GM12878 (cell line): ENCODE data around the gene FKBP4. TPM values are rescaled to one million over a fixed set of nuclear protein-coding genes. Genes with fewer than 3 reads are reported as not detected.

ENCODE experiments used
- ATAC-seq: fragments of 200-7000 bp; cut with Tn5 transposase; 3 replicates; pipeline ENCODE4 v1.9.1; 2020; ENCODE audit warnings: mild to moderate bottlenecking, moderate library complexity
- BruUV-seq: library from RNA; stranded (reverse); fragments of 400-500 nt; replicated peaks from 2 replicates; lab custom pipeline; 2021; lab: Mats Ljungman, UMichigan
- CTCF ChIA-PET: fragments of 300-600 bp; sonication (Branson Sonifier 250); formaldehyde crosslinking; extraction: SDS; loops from one replicate; lab custom pipeline; 2021; ENCODE audit warnings: inconsistent platforms; lab: Yijun Ruan, JAX
- POLR2A ChIA-PET: fragments of 350-600 bp; formaldehyde crosslinking; extraction: SDS; loops from one replicate; lab custom pipeline; 2021; ENCODE audit warnings: inconsistent platforms; lab: Charles Lee
- RAD21 ChIA-PET: fragments of 300-600 bp; sonication (Branson Sonifier 250); formaldehyde crosslinking; loops from one replicate; lab custom pipeline; 2023; ENCODE audit warnings: antibody characterized with exemption; ENCODE audit not compliant: unreplicated experiment; lab: Charles Lee
- SMC1A ChIA-PET: fragments of 300-600 bp; sonication (Branson Sonifier 250); formaldehyde crosslinking; loops from one replicate; lab custom pipeline; 2023; ENCODE audit not compliant: unreplicated experiment, uncharacterized antibody; lab: Charles Lee
- DNase-seq: peaks from one replicate; pipeline ENCODE4 v3.0.0-alpha.2; 2011; ENCODE audit warnings: low read depth, low spot score
- FAIRE-seq: peaks from 3 replicates; lab custom pipeline; 2011; peaks lifted over from hg19 to GRCh38; lab: Jason Lieb, UNC
- H2AFZ ChIP-seq: 2 replicates; pipeline ENCODE4 v1.6.0; 2011; ENCODE audit warnings: low read depth, low read length, control low read depth; ENCODE audit not compliant: control insufficient read depth
- H3K27ac ChIP-seq: 2 replicates; pipeline ENCODE4 v1.5.1; 2011; ENCODE audit warnings: control low read depth; ENCODE audit not compliant: control insufficient read depth, insufficient read depth
- H3K27me3 ChIP-seq, 2 experiments: replicated peaks in 1 of 2; 2 replicates each; pipeline versions ENCODE4 v1.6.0 to v1.6.1; 2011; ENCODE audit warnings: low read length in 1 of 2; ENCODE audit not compliant: control insufficient read depth in 2 of 2, insufficient read depth in 2 of 2
- H3K36me3 ChIP-seq, 2 experiments: 2 replicates each; pipeline ENCODE4 v1.5.1; 2011; ENCODE audit warnings: low read length in 1 of 2; ENCODE audit not compliant: control insufficient read depth in 2 of 2, insufficient read depth in 2 of 2
- H3K4me1 ChIP-seq: 2 replicates; pipeline ENCODE4 v1.6.1; 2011; ENCODE audit warnings: mild to moderate bottlenecking, low read length, moderate library complexity, mixed read lengths; ENCODE audit not compliant: control insufficient read depth, insufficient read depth
- H3K4me2 ChIP-seq: 2 replicates; pipeline ENCODE4 v1.6.0; 2011; ENCODE audit warnings: control low read depth; ENCODE audit not compliant: control insufficient read depth, insufficient read depth
- H3K4me3 ChIP-seq: fragments of 200-600 bp; sonication (generic); 2 replicates; pipeline ENCODE4 v1.5.1; 2016
- H3K79me2 ChIP-seq: 2 replicates; pipeline ENCODE4 v1.6.0; 2011; ENCODE audit warnings: low read length; ENCODE audit not compliant: control insufficient read depth, insufficient read depth
- H3K9ac ChIP-seq: 2 replicates; pipeline ENCODE4 v1.8.0; 2011; ENCODE audit warnings: low read length, control low read depth, mixed read lengths; ENCODE audit not compliant: control insufficient read depth, insufficient read depth
- H3K9me3 ChIP-seq: replicated peaks from 3 replicates; pipeline ENCODE4 v1.5.1; 2011; ENCODE audit warnings: mild to moderate bottlenecking, low read length; ENCODE audit not compliant: control insufficient read depth, insufficient read depth
- H4K20me1 ChIP-seq: 2 replicates; pipeline ENCODE4 v1.6.0; 2011; ENCODE audit not compliant: control insufficient read depth, insufficient read depth
- ATF2 ChIP-seq: IDR thresholded peaks from 2 replicates; pipeline ENCODE4 v1.6.1; 2012; ENCODE audit warnings: low read length, inconsistent platforms
- BCL3 ChIP-seq: IDR thresholded peaks from 2 replicates; pipeline ENCODE4 v1.6.1; 2011; ENCODE audit warnings: borderline replicate concordance, low read depth, mild to moderate bottlenecking, moderate library complexity, low read length; ENCODE audit not compliant: insufficient read depth, poor library complexity, severe bottlenecking
- CHD4 ChIP-seq: fragments of 200-600 bp; sonication (generic); IDR thresholded peaks from 2 replicates; pipeline ENCODE4 v1.6.1; 2016; ENCODE audit warnings: mild to moderate bottlenecking
- E4F1 ChIP-seq: fragments of 450-650 bp; IDR thresholded peaks from 2 replicates; pipeline ENCODE4 v1.6.1; 2018; ENCODE audit warnings: borderline replicate concordance, mild to moderate bottlenecking; ENCODE audit not compliant: partially characterized antibody
- NBN ChIP-seq: fragments of 450-650 bp; IDR thresholded peaks from 2 replicates; pipeline ENCODE4 v1.6.1; 2016
- POU2F2 ChIP-seq: IDR thresholded peaks from 3 replicates; pipeline ENCODE4 v1.6.1; 2011; ENCODE audit warnings: low read depth, mild to moderate bottlenecking, low read length, borderline replicate concordance
- RAD21 ChIP-seq: IDR thresholded peaks from 2 replicates; pipeline ENCODE4 v1.6.1; 2011; ENCODE audit warnings: mild to moderate bottlenecking, low read depth, low read length, moderate library complexity; ENCODE audit not compliant: insufficient read depth
- WRNIP1 ChIP-seq: IDR thresholded peaks from 2 replicates; pipeline ENCODE4 v1.6.1; 2011; ENCODE audit warnings: low read depth, low read length, improper control_type of control experiment, borderline replicate concordance
- YY1 ChIP-seq: IDR thresholded peaks from 2 replicates; pipeline ENCODE4 v1.6.1; 2011; ENCODE audit warnings: low read depth, mild to moderate bottlenecking, low read length
- in situ Hi-C: fragments of 300-500 bp; cut with MboI; formaldehyde crosslinking; loops from 9 replicates; pipeline ENCODE4 v1.14.3; 2018; ENCODE audit warnings: mixed read lengths
- intact Hi-C: fragments of 100-400 bp; cut with micrococcal nuclease; formaldehyde crosslinking; loops from one replicate; pipeline ENCODE4 v1.14.2; 2022; ENCODE audit not compliant: unreplicated experiment
- polyA plus RNA-seq, 11 experiments: library from polyadenylated mRNA; depleted of rRNA in 4 of 11; unstranded in 6 of 11; stranded (reverse) in 5 of 11; fragments of >200 nt; fragmentation: Nextera tagmentation in 4 of 11; fragmentation: Illumina TruSeq in 1 of 11; extraction: Ambion mirVana in 4 of 11; extraction: Trizol in 1 of 11; gene quantifications; 1 replicate in 1 of 11; 2 replicates in 10 of 11; pipeline versions ENCODE4 v1.2.1 to v1.2.3, GENCODE V29; 2011 to 2016; ENCODE audit warnings: inconsistent platforms in 2 of 11, missing spikeins in 2 of 11, low read depth in 1 of 11
- total RNA-seq, 4 experiments: library from RNA; depleted of rRNA in 3 of 4; stranded (reverse); fragments of >200 nt in 3 of 4; fragmentation: Illumina TruSeq in 1 of 4; extraction: Trizol in 1 of 4; gene quantifications; 2 replicates each; pipeline versions ENCODE4 v1.2.1 to v1.2.3, GENCODE V29; 2013 to 2021
- TF ChIP-seq, protein P1 (sequence below): IDR thresholded peaks from 2 replicates; pipeline ENCODE4 v1.6.1; 2012; ENCODE audit warnings: improper control_type of control experiment, low read depth, low read length; ENCODE audit not compliant: insufficient replicate concordance

FKBP4 gene
- total and polyA plus RNA-seq, 10 of the 15 experiments (the other 5 are each of a cell fraction or from before 2014, with no cell fraction given), result 8.9 to 90.0 (median 45.4) TPM

DNA sequence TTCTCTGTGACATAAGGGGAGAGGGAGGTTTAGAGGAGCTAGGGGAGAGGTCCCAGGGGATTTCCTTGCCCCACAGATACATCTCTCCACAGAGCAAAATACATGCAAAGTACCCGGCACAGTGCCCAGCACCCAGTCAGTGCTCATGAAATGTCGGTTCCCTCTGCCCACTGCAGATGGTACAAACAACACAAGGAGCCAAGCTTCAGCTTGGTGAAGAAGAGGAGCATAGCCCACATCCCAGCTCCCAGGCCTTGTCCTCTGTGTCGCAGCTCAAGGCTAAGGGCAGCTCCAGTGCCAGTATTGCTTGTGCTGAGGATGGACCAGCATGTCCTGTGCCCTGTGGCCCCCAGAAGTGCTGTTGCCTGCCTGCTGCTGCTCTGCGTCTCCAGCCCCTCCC is 35.0 kb upstream of the FKBP4 start (continued):
- TF ChIP-seq POU2F2 (no peak), ATF2 (no peak), RAD21 (no peak), CHD4 (no peak)
- TF ChIP-seq, protein P1, sequence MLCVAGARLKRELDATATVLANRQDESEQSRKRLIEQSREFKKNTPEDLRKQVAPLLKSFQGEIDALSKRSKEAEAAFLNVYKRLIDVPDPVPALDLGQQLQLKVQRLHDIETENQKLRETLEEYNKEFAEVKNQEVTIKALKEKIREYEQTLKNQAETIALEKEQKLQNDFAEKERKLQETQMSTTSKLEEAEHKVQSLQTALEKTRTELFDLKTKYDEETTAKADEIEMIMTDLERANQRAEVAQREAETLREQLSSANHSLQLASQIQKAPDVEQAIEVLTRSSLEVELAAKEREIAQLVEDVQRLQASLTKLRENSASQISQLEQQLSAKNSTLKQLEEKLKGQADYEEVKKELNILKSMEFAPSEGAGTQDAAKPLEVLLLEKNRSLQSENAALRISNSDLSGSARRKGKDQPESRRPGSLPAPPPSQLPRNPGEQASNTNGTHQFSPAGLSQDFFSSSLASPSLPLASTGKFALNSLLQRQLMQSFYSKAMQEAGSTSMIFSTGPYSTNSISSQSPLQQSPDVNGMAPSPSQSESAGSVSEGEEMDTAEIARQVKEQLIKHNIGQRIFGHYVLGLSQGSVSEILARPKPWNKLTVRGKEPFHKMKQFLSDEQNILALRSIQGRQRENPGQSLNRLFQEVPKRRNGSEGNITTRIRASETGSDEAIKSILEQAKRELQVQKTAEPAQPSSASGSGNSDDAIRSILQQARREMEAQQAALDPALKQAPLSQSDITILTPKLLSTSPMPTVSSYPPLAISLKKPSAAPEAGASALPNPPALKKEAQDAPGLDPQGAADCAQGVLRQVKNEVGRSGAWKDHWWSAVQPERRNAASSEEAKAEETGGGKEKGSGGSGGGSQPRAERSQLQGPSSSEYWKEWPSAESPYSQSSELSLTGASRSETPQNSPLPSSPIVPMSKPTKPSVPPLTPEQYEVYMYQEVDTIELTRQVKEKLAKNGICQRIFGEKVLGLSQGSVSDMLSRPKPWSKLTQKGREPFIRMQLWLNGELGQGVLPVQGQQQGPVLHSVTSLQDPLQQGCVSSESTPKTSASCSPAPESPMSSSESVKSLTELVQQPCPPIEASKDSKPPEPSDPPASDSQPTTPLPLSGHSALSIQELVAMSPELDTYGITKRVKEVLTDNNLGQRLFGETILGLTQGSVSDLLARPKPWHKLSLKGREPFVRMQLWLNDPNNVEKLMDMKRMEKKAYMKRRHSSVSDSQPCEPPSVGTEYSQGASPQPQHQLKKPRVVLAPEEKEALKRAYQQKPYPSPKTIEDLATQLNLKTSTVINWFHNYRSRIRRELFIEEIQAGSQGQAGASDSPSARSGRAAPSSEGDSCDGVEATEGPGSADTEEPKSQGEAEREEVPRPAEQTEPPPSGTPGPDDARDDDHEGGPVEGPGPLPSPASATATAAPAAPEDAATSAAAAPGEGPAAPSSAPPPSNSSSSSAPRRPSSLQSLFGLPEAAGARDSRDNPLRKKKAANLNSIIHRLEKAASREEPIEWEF, result no peak

DNA sequence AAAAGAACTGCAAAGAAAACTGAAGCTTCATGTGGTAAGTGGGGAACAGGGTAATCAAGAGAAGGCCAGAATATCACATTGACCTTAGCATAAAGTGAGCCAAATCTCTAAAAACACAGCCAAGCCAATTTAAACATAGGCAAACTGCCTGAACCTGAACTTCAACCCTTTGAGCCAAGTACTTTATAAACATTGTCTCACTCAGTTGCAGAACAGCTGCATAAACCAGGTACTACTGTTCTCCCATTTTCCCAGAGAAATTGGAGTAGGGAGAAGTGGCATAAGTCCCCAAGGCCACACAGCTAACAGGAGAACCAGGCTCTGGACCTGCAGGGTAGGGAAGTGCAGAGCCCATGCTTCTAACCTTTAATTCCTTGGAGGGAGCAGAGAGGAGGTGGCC is 30.4 kb upstream of the FKBP4 start:
- Histone ChIP-seq H3K4me3 (no peak overlapping the region), H2AFZ (no peak overlapping the region), H3K4me1 (no peaks in the 10 kb centered on the region), H3K36me3 (no peaks in the 10 kb centered on the region), H3K9ac (no peak overlapping the region), H4K20me1 (no peaks in the 10 kb centered on the region; the same call in 1 of the 2 replicates), H3K9me3 (no peaks in the 10 kb centered on the region), H3K79me2 (no peaks in the 10 kb centered on the region), H3K27me3 (no peaks in the 10 kb centered on the region; a peak in 3 of 4 replicates), H3K27ac (no peak overlapping the region), H3K4me2 (no peak overlapping the region)
- intact Hi-C loops, result no loop called here
- ATAC-seq, result no peak
- ChIA-PET POLR2A (no interaction called here), CTCF (no interaction called here), SMC1A (no interaction called here), RAD21 (no interaction called here)
- in situ Hi-C loops, result no loop called here
- FAIRE-seq, result no peak
- BruUV-seq, result no TSS peak
- no peak for DNase-seq
- TF ChIP-seq YY1, result no peak
- TF ChIP-seq NBN, result no peak
- no peak for TF ChIP-seq BCL3
- no peak for TF ChIP-seq ATF2
- no peak for TF ChIP-seq E4F1
- no peak for TF ChIP-seq WRNIP1
